HEK293T (cell line): Measurements from ENCODE around the gene SLC38A1.
"Not testable (repeated sequence)": the region's sequence is repeated elsewhere in the genome, so short reads cannot be mapped to it uniquely, and the experiment has no call there.

Experiments used
- CTCF ChIA-PET: fragments of 350-600 bp; formaldehyde crosslinking; extraction: SDS; loops from one replicate; lab custom pipeline; 2021; ENCODE audit warnings: antibody characterized with exemption, inconsistent platforms; lab: Yijun Ruan, JAX
- POLR2A ChIA-PET: fragments of 350-600 bp; formaldehyde crosslinking; extraction: SDS; loops from one replicate; lab custom pipeline; 2020; ENCODE audit warnings: antibody characterized with exemption, inconsistent platforms; lab: Yijun Ruan, JAX
- DNase-seq: peaks from one replicate; pipeline ENCODE4 v3.0.0; 2012; ENCODE audit warnings: mixed read lengths; ENCODE audit errors: extremely low spot score
- ARNT ChIP-seq: fragments of 450-650 bp; IDR thresholded peaks from 2 replicates; pipeline ENCODE4 v1.6.1; 2017; ENCODE audit warnings: mild to moderate bottlenecking
- BHLHE40 ChIP-seq: fragments of 450-650 bp; IDR thresholded peaks from 2 replicates; pipeline ENCODE4 v1.6.1; 2016; ENCODE audit warnings: mild to moderate bottlenecking, moderate library complexity, borderline replicate concordance
- CTBP1 ChIP-seq: fragments of 450-650 bp; IDR thresholded peaks from 2 replicates; pipeline ENCODE4 v1.6.1; 2016; ENCODE audit warnings: borderline replicate concordance
- ELF4 ChIP-seq: fragments of 450-650 bp; IDR thresholded peaks from 2 replicates; pipeline ENCODE4 v1.6.1; 2017; ENCODE audit warnings: antibody characterized with exemption
- FOXA1 ChIP-seq: fragments of 450-650 bp; IDR thresholded peaks from 2 replicates; pipeline ENCODE4 v1.6.1; 2016; ENCODE audit warnings: mild to moderate bottlenecking
- FOXK2 ChIP-seq: fragments of 450-650 bp; IDR thresholded peaks from 2 replicates; pipeline ENCODE4 v1.6.1; 2016; ENCODE audit warnings: mild to moderate bottlenecking
- FOXM1 ChIP-seq: fragments of 450-650 bp; IDR thresholded peaks from 2 replicates; pipeline ENCODE4 v1.6.1; 2017; ENCODE audit warnings: mild to moderate bottlenecking, borderline replicate concordance
- HDGF ChIP-seq: fragments of 450-650 bp; IDR thresholded peaks from 2 replicates; pipeline ENCODE4 v1.6.1; 2017; ENCODE audit warnings: antibody characterized with exemption, borderline replicate concordance
- L3MBTL2 ChIP-seq: fragments of 450-650 bp; conservative IDR thresholded peaks from 2 replicates; pipeline ENCODE4 v1.6.1; 2016; ENCODE audit warnings: mild to moderate bottlenecking
- LEF1 ChIP-seq: fragments of 450-650 bp; IDR thresholded peaks from 2 replicates; pipeline ENCODE4 v1.6.1; 2017; ENCODE audit warnings: mild to moderate bottlenecking, borderline replicate concordance
- NFRKB ChIP-seq: fragments of 450-650 bp; IDR thresholded peaks from 2 replicates; pipeline ENCODE4 v1.6.1; 2016; ENCODE audit warnings: mild to moderate bottlenecking, moderate library complexity
- PKNOX1 ChIP-seq: fragments of 450-650 bp; IDR thresholded peaks from 2 replicates; pipeline ENCODE4 v1.6.1; 2016
- SP1 ChIP-seq: fragments of 450-650 bp; IDR thresholded peaks from 2 replicates; pipeline ENCODE4 v1.6.1; 2017
- SUZ12 ChIP-seq: fragments of 450-650 bp; IDR thresholded peaks from 2 replicates; pipeline ENCODE4 v1.6.1; 2016; ENCODE audit warnings: mild to moderate bottlenecking
- TARDBP ChIP-seq: fragments of 450-650 bp; IDR thresholded peaks from 2 replicates; pipeline ENCODE4 v1.6.1; 2016
- ZNF384 ChIP-seq: fragments of 450-650 bp; IDR thresholded peaks from 2 replicates; pipeline ENCODE4 v1.6.1; 2016

SLC38A1 gene

DNA sequence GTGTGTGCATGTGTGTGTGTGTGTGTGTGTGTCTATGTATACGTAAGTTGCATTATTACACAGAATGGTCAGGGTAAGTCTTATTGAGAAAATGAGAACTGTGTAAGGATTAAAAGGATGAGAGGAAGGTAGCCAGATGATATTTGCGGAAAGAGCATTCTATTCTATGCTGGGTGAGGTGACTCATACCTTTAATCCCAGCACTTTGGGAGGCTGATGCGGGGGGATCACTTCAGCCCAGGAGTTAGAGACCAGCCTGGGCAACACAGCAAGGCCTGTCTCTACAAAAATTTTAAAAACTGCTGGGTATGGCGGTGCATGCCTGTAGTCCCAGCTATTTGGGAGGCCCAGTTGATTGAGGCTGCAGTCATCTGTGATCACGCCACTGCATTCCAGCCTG is 103.7 kb downstream of the SLC38A1 start:
- TF ChIP-seq NFRKB = no peak
- TF ChIP-seq SP1 = no peak
- TF ChIP-seq SUZ12 = no peak
- no peak for TF ChIP-seq HDGF
- no peak for TF ChIP-seq PKNOX1
- no peak for TF ChIP-seq FOXA1
- TF ChIP-seq ELF4 = no peak
- POLR2A ChIA-PET = no interaction called here
- CTCF ChIA-PET = no interaction called here
- no peak for DNase-seq

GRCh38 chr12:46164186-46164761 is 104.6 kb downstream of the SLC38A1 start:
- DNase-seq = no peak
- ChIA-PET CTCF (interaction anchor here (0.6 kb wide), 1 partner anchor 10 kb away, joined by 3 read pairs; no protein-coding TSS in a partner anchor), POLR2A (no interaction called here)
- TF ChIP-seq FOXM1 (no peak), BHLHE40 (no peak), CTBP1 (no peak), L3MBTL2 (no peak), FOXK2 (no peak), FOXA1 (no peak), PKNOX1 (no peak), SUZ12 (no peak), NFRKB (no peak), LEF1 (no peak), HDGF (no peak), ZNF384 (no peak), ARNT (no peak), TARDBP (no peak), ELF4 (no peak), SP1 (no peak)

GRCh38 chr12:46162549-46163076 is 106.2 kb downstream of the SLC38A1 start:
- CTCF ChIA-PET, POLR2A ChIA-PET: not testable (repeated sequence)

GRCh38 chr12:46160981-46161690 is 107.7 kb downstream of the SLC38A1 start:
- CTCF ChIA-PET = interaction anchor here (0.6 to 3.2 kb wide), 2 partner anchors 37 to 517 kb away, joined by 4 to 8 read pairs; no protein-coding TSS in a partner anchor
- DNase-seq = no peak
- POLR2A ChIA-PET = interaction anchor here (2.2 kb wide), 1 partner anchor 108 kb away, joined by 9 read pairs; the partner anchor contains the start of gene SLC38A1
- no peak for TF ChIP-seq ELF4
- no peak for TF ChIP-seq FOXA1
- no peak for TF ChIP-seq BHLHE40
- TF ChIP-seq L3MBTL2 = no peak
- TF ChIP-seq ZNF384 = no peak
- no peak for TF ChIP-seq FOXK2
- TF ChIP-seq CTBP1 = no peak
- TF ChIP-seq NFRKB = no peak
- TF ChIP-seq LEF1 = no peak
- TF ChIP-seq HDGF = no peak
- no peak for TF ChIP-seq FOXM1

More at GRCh38 chr12:46162549-46163076, 106.2 kb downstream of the SLC38A1 start:
- DNase-seq = not testable (repeated sequence)

GRCh38 chr12:46160101-46160980 is 108.5 kb downstream of the SLC38A1 start:
- DNase-seq = peak; percentile 40
- CTCF ChIA-PET = interaction anchor here (3.2 kb wide), 1 partner anchor 36 kb away, joined by 8 read pairs; no protein-coding TSS in a partner anchor
- POLR2A ChIA-PET = interaction anchor here (2.2 kb wide), 1 partner anchor 109 kb away, joined by 9 read pairs; the partner anchor contains the start of gene SLC38A1
- TF ChIP-seq FOXA1 = no peak
- 0 out of 2 replicates have a peak, but pooled peaks have one; percentile 36 for TF ChIP-seq PKNOX1
- TF ChIP-seq CTBP1 = peak; percentile 42; the same call in 1 of the 2 replicates
- no peak for TF ChIP-seq SP1
